PC-9 (cell line): ENCODE results near the gene MESP2. TPM values are rescaled to one million over a fixed set of nuclear protein-coding genes. Genes with fewer than 3 reads are reported as not detected.

ENCODE experiments used
- BruUV-seq: library from RNA; stranded (reverse); fragments of 400-500 nt; replicated peaks from 2 replicates; lab custom pipeline; 2021; lab: Mats Ljungman, UMichigan
- CTCF ChIA-PET: fragments of 300-600 bp; sonication (Branson Sonifier 250); formaldehyde crosslinking; loops from one replicate; lab custom pipeline; 2022; ENCODE audit warnings: antibody characterized with exemption; lab: Charles Lee
- POLR2A ChIA-PET: fragments of 300-600 bp; sonication (Branson Sonifier 250); formaldehyde crosslinking; loops from one replicate; lab custom pipeline; 2022; ENCODE audit warnings: antibody characterized with exemption; ENCODE audit not compliant: unreplicated experiment; lab: Charles Lee
- DNase-seq, 2 experiments: peaks; one replicate each; pipeline versions ENCODE4 v3.0.0 to v3.0.0-alpha.2; 2015 to 2022; ENCODE audit warnings: mixed read lengths in 1 of 2
- H2AFZ ChIP-seq: fragments of 200-600 bp; sonication (generic); 2 replicates; pipeline ENCODE4 v1.8.1; 2017; ENCODE audit warnings: antibody characterized with exemption
- H3F3A ChIP-seq: fragments of 200-600 bp; sonication (generic); 2 replicates; pipeline ENCODE4 v1.8.1; 2017; ENCODE audit warnings: antibody characterized with exemption, mild to moderate bottlenecking, low read depth; ENCODE audit not compliant: insufficient read depth
- H3K27ac ChIP-seq: fragments of 200-600 bp; sonication (generic); 2 replicates; pipeline ENCODE4 v1.6.1; 2016; ENCODE audit warnings: mixed run types
- H3K27me3 ChIP-seq: fragments of 200-600 bp; sonication (generic); 2 replicates; pipeline ENCODE4 v1.6.1; 2016; ENCODE audit warnings: low read depth, mixed run types; ENCODE audit not compliant: insufficient read depth
- H3K36me3 ChIP-seq: fragments of 200-600 bp; sonication (generic); 2 replicates; pipeline ENCODE4 v1.6.1; 2016; ENCODE audit warnings: low read depth, mixed run types
- H3K4me1 ChIP-seq: fragments of 200-600 bp; sonication (generic); replicated peaks from 2 replicates; pipeline ENCODE4 v1.6.1; 2016; ENCODE audit warnings: mixed run types; ENCODE audit not compliant: insufficient read depth
- H3K4me2 ChIP-seq: fragments of 200-600 bp; sonication (generic); 2 replicates; pipeline ENCODE4 v1.6.1; 2017; ENCODE audit warnings: mixed run types
- H3K4me3 ChIP-seq: fragments of 200-600 bp; sonication (generic); 2 replicates; pipeline ENCODE4 v1.6.1; 2016; ENCODE audit warnings: mixed run types
- H3K79me2 ChIP-seq: fragments of 200-600 bp; sonication (generic); 2 replicates; pipeline ENCODE4 v1.6.1; 2017; ENCODE audit warnings: low read depth, mixed run types
- H3K9me2 ChIP-seq: fragments of 200-600 bp; sonication (generic); 2 replicates; pipeline ENCODE4 v1.8.1; 2017; ENCODE audit warnings: mild to moderate bottlenecking; ENCODE audit not compliant: insufficient read depth
- H3K9me3 ChIP-seq: fragments of 200-600 bp; sonication (generic); 2 replicates; pipeline ENCODE4 v1.8.1; 2016; ENCODE audit warnings: low read depth; ENCODE audit not compliant: insufficient read depth
- H4K20me1 ChIP-seq: fragments of 200-600 bp; sonication (generic); 2 replicates; pipeline ENCODE4 v1.8.1; 2017; ENCODE audit not compliant: insufficient read depth
- CTCF ChIP-seq: fragments of 200-600 bp; sonication (generic); conservative IDR thresholded peaks from 2 replicates; pipeline ENCODE4 v1.6.1; 2017; ENCODE audit warnings: mixed run types, antibody characterized with exemption, mild to moderate bottlenecking, moderate library complexity
- EZH2 ChIP-seq: fragments of 200-600 bp; sonication (generic); IDR thresholded peaks from 2 replicates; pipeline ENCODE4 v1.8.0; 2017; ENCODE audit warnings: antibody characterized with exemption, low read depth
- intact Hi-C: fragments of 100-400 bp; cut with micrococcal nuclease; formaldehyde crosslinking; loops from one replicate; pipeline ENCODE4 v1.10.0; 2022; ENCODE audit not compliant: unreplicated experiment
- total RNA-seq: library from RNA; stranded (reverse); gene quantifications from 2 replicates; pipeline ENCODE4 v1.2.3, GENCODE V29; 2021

The MESP2 gene
- total RNA-seq, 1 experiment from 2014 or later = 1.3 TPM

- BruUV-seq = no TSS peak
- peaks cover 46% of the 10 kb centered on the region for H3F3A ChIP-seq
- peaks cover 61% of the 10 kb centered on the region for H3K4me1 ChIP-seq
- H3K4me2 ChIP-seq = peak overlapping the region; percentile 54
- no peaks in the 10 kb centered on the region for H4K20me1 ChIP-seq
- H3K36me3 ChIP-seq = no peaks in the 10 kb centered on the region
- ChIA-PET CTCF (interaction anchor here (0.5 to 2.5 kb wide), 13 partner anchors 12 to 555 kb away, joined by 3 to 45 read pairs (median 5); no protein-coding TSS in a partner anchor), POLR2A (interaction anchor here (0.6 to 1.4 kb wide), 4 partner anchors 22 to 133 kb away, joined by 4 to 10 read pairs (median 5); partner anchors contain the start of gene AP3S2)
- DNase-seq = peak in 1 of 2 experiments; percentile 85
- no peaks in the 10 kb centered on the region for H3K27me3 ChIP-seq
- TF ChIP-seq CTCF (peak; percentile 93), EZH2 (no peak)
- intact Hi-C loops = loop anchor here (1.0 to 5.0 kb wide), 9 partner anchors 21 to 128 kb away; no protein-coding TSS in a partner anchor
- no peaks in the 10 kb centered on the region for H3K79me2 ChIP-seq
- peaks cover 4% of the 10 kb centered on the region; the same call in 1 of the 2 replicates for H3K9me2 ChIP-seq
- no peaks in the 10 kb centered on the region for H3K9me3 ChIP-seq
- no peak overlapping the region for H3K4me3 ChIP-seq
- H2AFZ ChIP-seq = no peak overlapping the region; the same call in 1 of the 2 replicates
- peak overlapping the region; percentile 98 for H3K27ac ChIP-seq
Measured at GRCh38 chr15:89760303-89761008, 15.7 kb upstream of the MESP2 start.

GRCh38 chr15:89761009-89761831, 14.9 kb upstream of the MESP2 start:
- no peaks in the 10 kb centered on the region for H3K36me3 ChIP-seq
- peaks cover 4% of the 10 kb centered on the region; the same call in 1 of the 2 replicates for H3K9me2 ChIP-seq
- H3K4me2 ChIP-seq = peak overlapping the region; percentile 54
- no peaks in the 10 kb centered on the region for H3K9me3 ChIP-seq
- peak; percentile 91 to 97 for DNase-seq
- ChIA-PET CTCF (interaction anchor here (0.5 to 2.5 kb wide), 13 partner anchors 12 to 554 kb away, joined by 3 to 45 read pairs (median 5); no protein-coding TSS in a partner anchor), POLR2A (interaction anchor here (0.6 to 1.4 kb wide), 5 partner anchors 21 to 342 kb away, joined by 3 to 10 read pairs (median 4); partner anchors contain the start of gene AP3S2)
- H3K4me1 ChIP-seq = peaks cover 60% of the 10 kb centered on the region
- peak overlapping the region; percentile 98 for H3K27ac ChIP-seq
- no peaks in the 10 kb centered on the region for H3K79me2 ChIP-seq
- TF ChIP-seq CTCF (peak; percentile 63; the same call in 1 of the 2 replicates), EZH2 (no peak)
- H4K20me1 ChIP-seq = no peaks in the 10 kb centered on the region
- no peak overlapping the region; the same call in 1 of the 2 replicates for H3K4me3 ChIP-seq
- no TSS peak for BruUV-seq
- intact Hi-C loops = loop anchor here (1.0 to 5.0 kb wide), 9 partner anchors 20 to 127 kb away; no protein-coding TSS in a partner anchor
- no peak overlapping the region; the same call in 1 of the 2 replicates for H2AFZ ChIP-seq
- H3F3A ChIP-seq = peaks cover 40% of the 10 kb centered on the region
- H3K27me3 ChIP-seq = no peaks in the 10 kb centered on the region
